ENCODE measurements around the gene KRT12.
"Not testable (repeated sequence)": the region's sequence is repeated elsewhere in the genome, so short reads cannot be mapped to it uniquely, and the experiment has no call there.

The KRT12 gene

DNA sequence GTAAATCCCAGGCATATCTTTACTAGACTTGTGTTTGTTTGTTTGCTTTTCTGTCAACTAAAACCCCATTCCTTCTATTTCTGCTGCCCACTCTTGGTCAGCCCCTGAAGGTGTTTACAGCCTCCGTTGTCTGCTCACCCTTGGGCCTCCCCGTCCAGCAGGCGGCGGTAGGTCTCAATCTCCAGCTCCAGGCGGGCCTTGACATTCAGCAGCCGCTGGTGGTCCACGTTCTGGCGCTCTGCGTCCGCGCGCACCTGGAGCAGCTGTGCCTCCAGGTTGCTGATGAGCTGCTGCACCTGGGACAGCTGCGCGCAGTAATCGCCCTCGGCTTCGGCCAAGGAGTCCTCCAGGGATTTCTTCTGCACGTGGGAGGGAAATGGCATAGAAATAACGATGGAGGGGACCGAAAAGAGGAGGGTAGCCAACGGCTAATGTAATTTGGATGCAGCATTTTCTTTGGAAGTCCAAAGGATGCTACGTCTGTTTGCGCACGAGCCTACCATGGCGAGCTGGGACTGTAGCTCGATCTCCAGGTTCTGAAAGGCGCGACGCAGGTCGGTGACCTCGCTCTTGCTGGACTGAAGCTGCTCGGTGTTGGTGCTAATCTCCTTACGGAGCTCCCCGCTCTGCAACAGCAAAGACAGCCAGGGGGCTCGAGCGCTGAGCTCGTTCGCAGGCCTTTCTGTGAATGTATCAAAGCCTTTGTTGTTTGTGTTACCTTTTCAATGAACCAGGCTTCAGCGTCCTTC, 3.9 kb downstream of the KRT12 start:
- DNase-seq (ENCODE audit: low spot score in 2 of 2) (no peak), ATAC-seq (no peak)
- no peak overlapping the region for H3K27ac Mint-ChIP-seq
- H3K4me1 Mint-ChIP-seq, result no peaks in the 10 kb centered on the region
- H3K36me3 Mint-ChIP-seq, result no peaks in the 10 kb centered on the region
- H3K9me3 Mint-ChIP-seq, result no peaks in the 10 kb centered on the region
- H3K4me3 Mint-ChIP-seq, result no peak overlapping the region

DNA sequence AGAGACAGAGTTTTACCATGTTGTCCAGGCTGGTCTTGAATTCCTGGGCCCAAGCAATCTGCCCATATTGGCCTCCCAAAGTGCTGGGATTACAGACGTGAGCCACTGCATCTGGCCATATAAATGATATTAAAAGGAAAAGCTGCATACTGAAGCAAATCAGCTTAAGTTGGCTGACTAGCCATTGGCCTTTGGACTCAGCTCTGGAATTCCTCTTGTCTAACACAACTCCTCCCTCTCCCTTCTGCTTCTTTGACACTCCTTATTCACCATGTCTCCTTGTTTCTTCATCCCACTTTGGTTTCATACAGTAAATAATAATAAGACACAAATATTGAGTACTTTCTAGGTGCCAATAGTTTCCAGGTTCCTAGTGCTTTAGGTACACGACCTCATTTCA, 7.5 kb downstream of the KRT12 start:
- no peak overlapping the region for H3K27ac Mint-ChIP-seq
- H3K4me3 Mint-ChIP-seq, result no peak overlapping the region
- no peak for DNase-seq (ENCODE audit: low spot score in 2 of 2)
- no peaks in the 10 kb centered on the region for H3K9me3 Mint-ChIP-seq
- ATAC-seq, result no peak
- no peaks in the 10 kb centered on the region for H3K36me3 Mint-ChIP-seq
- H3K4me1 Mint-ChIP-seq, result no peaks in the 10 kb centered on the region

DNA sequence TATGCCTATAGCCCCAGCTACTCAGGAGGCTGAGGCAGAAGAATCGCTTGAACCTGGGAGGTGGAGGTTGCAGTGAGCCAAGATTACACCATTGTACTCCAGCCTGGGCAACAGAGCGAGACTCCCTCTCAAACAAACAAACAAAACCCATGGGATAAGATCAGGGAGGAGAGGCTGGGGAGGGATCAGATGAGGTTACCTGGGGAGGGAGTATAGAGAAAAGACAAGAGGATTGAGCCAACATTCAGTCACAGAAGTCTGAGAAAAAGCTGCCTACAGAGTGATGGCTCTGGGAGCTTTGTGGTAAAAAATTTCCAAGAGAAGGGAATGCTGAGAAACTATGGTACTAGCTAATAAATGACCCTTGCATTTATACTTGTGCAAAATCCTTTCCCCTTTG, 8.4 kb downstream of the KRT12 start:
- ATAC-seq; H3K4me3 Mint-ChIP-seq; H3K36me3 Mint-ChIP-seq; H3K9me3 Mint-ChIP-seq; DNase-seq (ENCODE audit: low spot score in 2 of 2); H3K27ac Mint-ChIP-seq; H3K4me1 Mint-ChIP-seq: not testable (repeated sequence)

DNA sequence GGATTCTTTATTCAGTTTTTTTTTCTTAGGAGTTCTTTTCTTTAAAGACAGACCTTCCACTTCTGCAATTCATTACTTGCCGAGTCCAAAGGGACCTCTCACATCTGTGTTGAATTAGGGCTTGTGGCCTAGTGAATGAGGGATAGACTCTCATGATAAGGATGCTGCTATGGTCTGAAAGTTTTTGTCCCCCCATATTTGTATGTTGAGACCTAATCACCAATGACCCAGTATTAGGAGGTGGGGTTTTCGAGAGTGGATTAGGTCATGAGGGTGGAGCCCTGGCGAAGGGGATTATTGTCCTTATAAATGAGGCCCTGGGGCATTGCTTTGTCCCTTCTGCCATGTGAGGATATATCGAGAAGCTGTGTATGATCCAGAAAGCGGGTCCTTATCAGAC, 9.5 kb downstream of the KRT12 start:
- Mint-ChIP-seq H3K36me3 (no peaks in the 10 kb centered on the region), H3K27ac (no peak overlapping the region), H3K4me1 (no peaks in the 10 kb centered on the region), H3K9me3 (no peaks in the 10 kb centered on the region), H3K4me3 (no peak overlapping the region)
- ATAC-seq (no peak), DNase-seq (ENCODE audit: low spot score in 2 of 2) (no peak)

DNA sequence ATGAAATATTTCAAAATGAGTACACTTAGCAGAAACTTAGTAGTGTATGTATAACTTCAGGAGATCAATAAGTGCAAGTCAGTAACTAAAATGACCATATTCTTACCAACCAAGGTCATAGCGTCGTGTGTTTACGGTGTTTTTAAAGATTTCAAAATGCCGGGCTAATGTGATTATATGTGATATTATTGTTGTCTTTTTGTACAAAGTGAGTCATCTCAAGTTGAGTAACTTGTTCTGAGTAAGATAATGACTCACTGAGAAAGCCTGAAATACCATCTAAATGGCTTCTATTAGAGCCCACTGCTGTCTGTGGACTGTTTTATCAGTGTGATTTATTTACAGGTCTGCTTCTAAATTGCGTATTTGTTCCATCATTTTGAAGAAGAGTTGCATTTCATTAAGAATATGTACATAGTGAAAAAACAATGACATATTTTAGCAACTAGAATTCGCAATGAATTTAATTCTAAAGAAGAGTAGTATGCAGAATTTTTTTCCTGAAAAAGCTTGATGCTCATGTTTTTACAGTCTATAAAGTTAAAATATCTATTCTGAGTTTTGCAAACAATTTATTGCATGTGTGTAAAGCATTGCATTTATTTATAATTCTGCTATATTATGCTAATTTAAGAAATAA, 12.7 kb downstream of the KRT12 start:
- ATAC-seq, result peak; percentile 61
- H3K27ac Mint-ChIP-seq, result no peak overlapping the region
- H3K36me3 Mint-ChIP-seq, result no peaks in the 10 kb centered on the region
- no peak overlapping the region for H3K4me3 Mint-ChIP-seq
- no peaks in the 10 kb centered on the region for H3K4me1 Mint-ChIP-seq
- no peaks in the 10 kb centered on the region for H3K9me3 Mint-ChIP-seq
- no peak for DNase-seq (ENCODE audit: low spot score in 2 of 2)

DNA sequence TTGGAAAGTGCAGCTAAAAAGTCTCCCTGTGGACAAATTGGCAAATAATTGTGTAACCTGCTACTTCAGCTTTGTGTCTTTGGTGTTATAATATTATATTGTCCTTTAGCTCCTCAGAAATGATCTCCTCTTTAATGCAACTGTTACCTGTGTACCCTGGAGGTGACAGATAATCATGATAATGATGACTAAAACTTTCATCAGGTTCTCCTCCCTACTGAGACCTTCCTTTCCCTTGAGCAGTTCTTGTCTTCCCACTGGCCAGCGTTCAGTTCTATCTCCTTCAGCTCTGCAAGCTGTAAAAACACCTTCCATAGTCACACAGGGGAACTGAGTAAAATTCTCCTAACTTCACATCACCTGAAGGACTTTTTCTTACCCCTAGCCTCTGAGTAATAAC, 14.7 kb downstream of the KRT12 start:
- ATAC-seq (no peak), DNase-seq (ENCODE audit: low spot score in 2 of 2) (no peak)
- Mint-ChIP-seq H3K4me3 (no peak overlapping the region), H3K36me3 (no peaks in the 10 kb centered on the region), H3K9me3 (no peaks in the 10 kb centered on the region), H3K27ac (no peak overlapping the region), H3K4me1 (no peaks in the 10 kb centered on the region)

DNA sequence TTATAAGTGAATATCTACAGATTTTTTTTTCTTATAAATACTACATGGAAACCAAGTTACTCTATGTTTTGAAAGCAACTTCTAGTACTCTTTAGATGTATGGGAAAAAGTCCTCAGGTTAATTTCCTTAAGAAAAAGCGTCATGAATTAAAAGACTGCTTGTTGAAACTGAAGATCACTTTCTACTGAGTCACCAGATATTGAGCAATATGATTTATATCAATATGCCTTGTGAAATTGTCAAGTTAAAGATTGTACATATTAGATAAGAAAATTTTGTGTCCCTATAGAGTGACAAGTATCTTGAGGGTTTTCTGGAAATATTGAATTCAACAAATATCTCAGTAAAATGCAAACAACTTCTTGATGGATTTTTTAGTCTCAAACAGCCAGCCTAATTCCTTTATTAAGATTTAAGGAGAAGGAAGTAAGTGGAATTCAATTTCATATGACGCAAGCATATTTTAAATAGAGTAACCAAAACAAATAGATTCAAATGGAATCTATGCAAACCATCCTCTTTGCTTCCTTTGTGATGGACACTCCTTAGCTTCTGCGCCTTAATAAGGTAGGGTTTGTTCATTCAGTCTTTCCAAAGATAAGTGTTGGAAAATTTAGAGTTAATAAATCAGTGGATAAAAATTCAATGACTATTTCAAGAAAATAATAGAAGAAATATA, 16.6 kb downstream of the KRT12 start:
- no peak overlapping the region for H3K4me3 Mint-ChIP-seq
- ATAC-seq (no peak), DNase-seq (ENCODE audit: low spot score in 2 of 2) (no peak)
- no peaks in the 10 kb centered on the region for H3K36me3 Mint-ChIP-seq
- H3K9me3 Mint-ChIP-seq, result no peaks in the 10 kb centered on the region
- no peaks in the 10 kb centered on the region for H3K4me1 Mint-ChIP-seq
- no peak overlapping the region for H3K27ac Mint-ChIP-seq

DNA sequence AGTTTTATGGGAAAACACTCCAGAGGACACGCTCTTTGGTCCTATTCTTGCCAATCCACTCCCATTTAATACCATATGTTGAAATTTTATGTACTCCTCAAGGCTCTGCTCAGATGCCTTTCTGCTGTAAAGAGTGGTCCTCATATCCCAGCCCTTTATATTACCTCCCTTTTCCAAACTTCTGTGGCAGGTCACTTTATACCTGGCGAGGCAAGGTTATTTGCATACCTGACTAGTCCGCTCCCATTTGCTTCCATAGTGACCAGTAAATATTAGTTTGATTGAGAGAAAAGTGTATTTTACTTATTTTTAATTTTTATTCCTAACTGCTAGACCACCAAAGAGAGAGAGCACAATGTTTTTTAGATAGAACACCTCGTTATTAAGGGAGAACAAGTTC, 17.3 kb downstream of the KRT12 start:
- H3K4me3 Mint-ChIP-seq, result no peak overlapping the region
- DNase-seq (ENCODE audit: low spot score in 2 of 2) (no peak), ATAC-seq (no peak)
- no peaks in the 10 kb centered on the region for H3K4me1 Mint-ChIP-seq
- H3K9me3 Mint-ChIP-seq, result no peaks in the 10 kb centered on the region
- H3K27ac Mint-ChIP-seq, result no peak overlapping the region
- H3K36me3 Mint-ChIP-seq, result no peaks in the 10 kb centered on the region

DNA sequence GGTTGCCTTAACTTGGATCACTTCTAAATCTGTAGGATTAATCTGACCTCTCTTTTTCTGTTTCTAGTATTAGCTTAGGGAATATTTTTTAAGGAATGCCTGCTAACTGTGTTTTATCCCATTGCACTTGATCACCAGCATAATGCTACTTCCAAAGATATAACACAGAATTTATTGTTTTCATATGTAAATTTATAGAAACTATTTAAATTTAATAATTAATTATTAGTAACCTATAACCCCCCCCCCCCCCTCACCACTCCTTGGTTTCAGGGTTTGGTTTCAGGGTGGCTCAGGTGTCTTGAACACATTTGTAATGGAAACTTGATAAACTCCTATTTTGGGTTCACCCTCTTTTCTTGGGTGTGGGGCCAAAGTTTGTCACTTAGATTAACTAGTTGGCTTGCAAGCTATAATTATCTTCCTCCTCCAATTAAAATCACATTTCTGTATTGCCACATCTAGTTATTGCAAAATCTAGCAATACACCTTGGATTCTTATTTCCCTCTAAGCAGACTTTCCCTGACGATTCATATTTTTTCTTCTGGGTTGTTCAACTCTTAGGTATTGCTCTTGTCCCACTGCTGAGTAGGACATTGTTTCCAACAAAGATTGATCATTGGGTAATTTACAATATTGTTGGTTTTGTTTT, 18.3 kb downstream of the KRT12 start:
- no peaks in the 10 kb centered on the region for H3K36me3 Mint-ChIP-seq
- no peaks in the 10 kb centered on the region for H3K4me1 Mint-ChIP-seq
- no peak overlapping the region for H3K27ac Mint-ChIP-seq
- ATAC-seq (no peak), DNase-seq (ENCODE audit: low spot score in 2 of 2) (no peak)
- no peak overlapping the region for H3K4me3 Mint-ChIP-seq
- no peaks in the 10 kb centered on the region for H3K9me3 Mint-ChIP-seq

DNA sequence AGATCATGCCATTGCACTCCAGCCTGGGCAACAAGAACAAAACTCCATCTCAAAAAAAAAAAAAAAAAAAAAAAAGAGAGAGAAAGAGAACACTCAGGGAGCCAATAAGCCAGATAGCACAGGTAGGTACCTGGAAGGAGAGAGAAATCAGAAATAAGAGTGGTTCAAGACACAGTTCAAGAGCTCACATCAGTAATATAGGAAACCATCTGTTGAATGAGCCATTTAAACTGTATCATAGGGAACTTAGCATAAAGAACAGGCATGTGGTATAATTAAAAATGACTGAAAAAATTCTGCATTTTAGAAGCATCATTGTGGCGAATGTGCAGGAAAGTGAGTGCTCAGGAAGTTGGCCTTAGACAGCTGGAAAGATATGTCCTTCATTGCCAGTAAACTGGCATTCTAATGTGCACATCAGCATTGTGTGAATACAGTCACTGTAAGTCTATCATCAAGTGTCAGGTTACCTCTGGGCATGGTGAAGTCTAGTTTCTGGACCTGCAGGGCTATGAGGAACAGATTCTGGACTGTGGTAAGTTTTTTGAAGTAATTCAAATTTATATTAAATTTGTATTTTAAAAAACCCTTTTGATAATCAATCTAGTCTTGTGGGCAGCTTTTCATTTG, 20.4 kb downstream of the KRT12 start:
- ATAC-seq, result no peak
- DNase-seq (ENCODE audit: low spot score in 2 of 2), result no peak
- no peaks in the 10 kb centered on the region for H3K36me3 Mint-ChIP-seq
- H3K4me1 Mint-ChIP-seq, result no peaks in the 10 kb centered on the region
- no peaks in the 10 kb centered on the region for H3K9me3 Mint-ChIP-seq
- no peak overlapping the region for H3K27ac Mint-ChIP-seq
- no peak overlapping the region for H3K4me3 Mint-ChIP-seq

DNA sequence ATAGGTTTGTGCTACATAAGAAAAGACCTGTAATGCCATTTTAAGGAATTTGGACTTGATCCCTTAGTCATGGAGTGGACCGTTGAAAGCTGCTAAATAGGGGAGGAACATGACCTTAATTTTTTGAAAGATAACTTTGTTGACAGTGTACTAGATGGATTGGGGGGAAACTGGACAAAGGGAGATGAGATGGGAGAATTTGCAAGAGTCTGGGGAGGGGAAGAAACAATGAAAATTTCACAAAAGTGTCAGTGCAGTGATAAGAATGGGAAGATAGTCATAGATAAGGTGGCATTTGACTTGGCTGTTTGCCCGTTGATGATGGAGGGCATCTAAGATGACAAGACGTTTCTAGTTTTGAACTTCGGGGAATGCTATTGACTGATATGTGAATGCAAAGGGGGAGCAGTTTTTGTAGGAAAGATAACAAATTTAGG, 22.3 kb downstream of the KRT12 start:
- no peak for DNase-seq (ENCODE audit: low spot score in 2 of 2)
- Mint-ChIP-seq H3K9me3 (no peaks in the 10 kb centered on the region), H3K27ac (no peak overlapping the region)

DNA sequence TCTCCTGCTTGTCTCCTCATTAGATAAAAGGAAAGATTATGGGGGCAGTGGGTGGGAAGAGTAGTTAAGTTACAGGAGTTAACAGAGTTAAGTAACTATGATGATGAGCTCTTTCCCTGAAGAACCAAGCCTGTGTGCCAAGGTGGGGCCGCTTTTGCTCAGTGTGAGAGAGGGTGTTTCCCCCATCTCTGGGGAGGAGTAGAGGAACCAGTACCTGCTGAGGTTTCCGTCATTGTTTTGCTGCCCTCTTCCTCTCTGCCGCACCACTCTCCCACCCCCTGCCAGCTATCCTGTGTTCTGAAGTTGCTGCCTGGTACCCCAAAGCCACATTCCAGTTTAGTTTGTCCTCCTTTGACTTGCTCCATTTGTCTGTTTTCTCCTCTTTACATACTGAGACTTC, 23.8 kb downstream of the KRT12 start:
- H3K27ac Mint-ChIP-seq, result no peak overlapping the region
- ATAC-seq (no peak), DNase-seq (ENCODE audit: low spot score in 2 of 2) (no peak)
- no peaks in the 10 kb centered on the region for H3K9me3 Mint-ChIP-seq
- H3K4me3 Mint-ChIP-seq, result no peak overlapping the region
- H3K36me3 Mint-ChIP-seq, result no peaks in the 10 kb centered on the region
- H3K4me1 Mint-ChIP-seq, result no peaks in the 10 kb centered on the region

More for the DNA sequence above, 22.3 kb downstream of the KRT12 start:
- H3K4me1 Mint-ChIP-seq, result no peaks in the 10 kb centered on the region
- no peaks in the 10 kb centered on the region for H3K36me3 Mint-ChIP-seq
- no peak overlapping the region for H3K4me3 Mint-ChIP-seq
- no peak for ATAC-seq

DNA sequence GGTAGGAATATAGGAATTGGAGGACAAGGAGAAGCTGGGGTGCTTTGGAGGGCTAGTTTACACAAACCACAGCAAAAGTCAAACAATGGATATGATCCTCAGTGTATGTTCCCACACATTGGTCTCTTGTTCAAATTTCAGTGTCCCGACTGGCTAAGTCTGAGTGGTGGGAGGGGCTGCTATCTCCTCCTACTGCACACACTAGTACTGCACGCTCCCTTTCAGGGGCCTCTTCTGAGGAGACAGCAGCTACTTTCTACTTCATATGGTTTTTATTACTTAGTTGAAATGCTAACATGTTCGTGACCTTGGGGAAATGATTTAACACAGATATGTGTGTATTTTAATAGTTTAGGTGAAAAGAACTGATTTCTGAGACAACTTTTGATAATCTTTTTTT, 25.8 kb downstream of the KRT12 start:
- Mint-ChIP-seq H3K4me1 (no peaks in the 10 kb centered on the region), H3K36me3 (no peaks in the 10 kb centered on the region), H3K4me3 (no peak overlapping the region), H3K9me3 (no peaks in the 10 kb centered on the region), H3K27ac (no peak overlapping the region)
- ATAC-seq, result no peak
- DNase-seq (ENCODE audit: low spot score in 2 of 2), result no peak

DNA sequence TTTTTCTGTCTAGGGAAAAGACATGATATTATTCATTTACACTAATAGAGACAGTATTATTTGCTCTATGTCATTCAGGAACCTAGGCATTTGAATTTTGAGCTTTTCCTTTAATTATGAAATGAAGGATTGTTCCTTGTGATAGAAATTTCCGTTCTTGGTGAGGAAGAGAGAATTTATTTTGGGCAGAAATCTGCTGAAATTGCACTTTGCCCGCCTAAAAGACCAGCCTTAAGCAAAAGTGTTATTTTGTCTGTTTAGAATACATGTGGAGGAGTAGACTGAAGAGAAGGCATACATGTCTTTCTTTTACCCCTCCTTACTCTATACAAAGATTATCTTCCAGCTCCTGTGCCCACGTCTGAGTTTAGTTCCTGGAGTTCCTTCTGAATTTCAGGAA, 27.8 kb downstream of the KRT12 start:
- no peaks in the 10 kb centered on the region for H3K9me3 Mint-ChIP-seq
- DNase-seq (ENCODE audit: low spot score in 2 of 2) (no peak), ATAC-seq (no peak)
- peaks cover 10% of the 10 kb centered on the region for H3K36me3 Mint-ChIP-seq
- no peaks in the 10 kb centered on the region for H3K4me1 Mint-ChIP-seq
- no peak overlapping the region for H3K4me3 Mint-ChIP-seq
- H3K27ac Mint-ChIP-seq, result no peak overlapping the region

DNA sequence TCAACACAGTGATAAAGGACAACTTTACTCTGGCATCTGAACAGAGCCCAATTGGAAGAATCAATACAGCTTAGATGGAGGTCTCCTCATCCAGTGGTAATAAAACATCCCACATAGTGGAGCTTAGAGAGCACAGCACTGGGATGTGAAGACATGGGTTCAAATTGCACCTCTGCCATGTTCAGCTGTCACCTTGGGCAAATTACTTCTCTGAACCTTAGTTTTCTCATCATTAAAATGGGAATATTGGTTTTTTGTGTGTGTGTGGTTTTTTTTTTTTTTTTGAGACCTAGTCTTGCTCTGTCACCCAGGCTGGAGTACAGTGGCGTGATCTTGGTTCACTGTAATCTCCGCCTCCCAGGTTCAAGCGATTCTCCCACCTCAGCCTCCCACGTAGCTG, 31.0 kb downstream of the KRT12 start:
- no peak for DNase-seq (ENCODE audit: low spot score in 2 of 2)
- no peaks in the 10 kb centered on the region for H3K9me3 Mint-ChIP-seq
- ATAC-seq, result no peak
- H3K36me3 Mint-ChIP-seq, result peaks cover 11% of the 10 kb centered on the region
- H3K4me1 Mint-ChIP-seq, result no peaks in the 10 kb centered on the region
- no peak overlapping the region for H3K27ac Mint-ChIP-seq
- no peak overlapping the region for H3K4me3 Mint-ChIP-seq
